Astrocyte of the hippocampus (primary cell): ENCODE measurements around the gene CPS1.

ENCODE experiments used
- DNase-seq: peaks from one replicate; pipeline ENCODE4 v3.0.0; 2011; ENCODE audit warnings: low read depth, low spot score

The CPS1 gene

GRCh38 chr2:210604666-210605065 lies 48.3 kb downstream of the CPS1 start:
- DNase-seq = no peak

- peak; percentile 14 for DNase-seq
These were observed 49.6 kb downstream of the CPS1 start for GRCh38 chr2:210606001-210606400.

- DNase-seq = no peak
These were observed 55.1 kb downstream of the CPS1 start for GRCh38 chr2:210611466-210611865.

GRCh38 chr2:210616074-210616473 lies 59.7 kb downstream of the CPS1 start:
- peak; percentile 24 for DNase-seq

- DNase-seq = no peak
These were observed 60.9 kb downstream of the CPS1 start for GRCh38 chr2:210617318-210617717.

DNA sequence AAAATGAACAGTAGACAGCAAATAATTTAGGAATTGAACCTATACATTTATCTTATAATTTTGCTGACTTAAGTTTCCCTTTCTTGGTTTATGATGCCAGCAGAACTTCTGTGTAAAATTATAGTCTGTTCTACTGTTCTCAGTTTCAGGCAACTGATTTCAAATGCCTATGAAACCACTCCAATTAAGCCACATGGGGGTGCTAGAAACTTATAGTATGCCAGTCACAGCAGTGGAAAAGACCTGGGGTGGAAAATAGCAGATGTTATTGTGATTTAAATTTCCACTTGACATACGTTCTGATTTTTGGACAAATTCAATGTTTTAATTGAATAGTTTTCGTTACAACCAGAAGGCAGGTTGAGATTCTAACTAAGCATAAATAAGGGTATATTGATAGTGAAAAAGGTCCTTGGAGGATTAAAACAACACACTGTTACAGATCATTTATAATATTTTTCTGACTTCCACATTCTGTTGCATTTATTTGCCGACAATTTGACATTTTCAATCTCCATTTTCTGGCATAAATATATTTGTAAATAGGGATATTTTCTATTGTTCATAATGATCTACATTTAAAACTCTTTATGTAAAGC lies 61.4 kb downstream of the CPS1 start:
- DNase-seq = peak; percentile 70

DNA sequence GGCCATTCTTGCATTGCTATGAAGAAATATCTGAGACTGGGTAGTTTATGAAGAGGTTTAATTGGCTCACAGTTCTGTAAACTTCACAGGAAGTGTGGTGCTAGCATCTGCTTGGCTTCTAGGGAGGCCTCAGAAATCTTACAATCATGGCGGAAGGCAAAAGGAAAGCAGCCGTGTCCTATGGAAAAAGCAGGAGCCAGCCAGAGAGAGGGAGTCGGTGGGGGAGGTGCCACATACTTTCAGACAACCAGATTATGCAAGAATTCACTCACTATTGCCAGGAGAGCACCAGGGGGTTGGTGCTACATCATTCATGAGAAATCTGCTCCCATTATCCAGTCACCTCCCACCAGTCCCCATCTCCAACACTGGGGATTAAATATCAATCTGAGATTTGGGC lies 64.1 kb downstream of the CPS1 start:
- peak; percentile 35 for DNase-seq

- DNase-seq = peak; percentile 49
These were observed 67.1 kb downstream of the CPS1 start for GRCh38 chr2:210623506-210623905.

GRCh38 chr2:210626849-210627248 lies 70.5 kb downstream of the CPS1 start:
- DNase-seq = peak; percentile 32

DNA sequence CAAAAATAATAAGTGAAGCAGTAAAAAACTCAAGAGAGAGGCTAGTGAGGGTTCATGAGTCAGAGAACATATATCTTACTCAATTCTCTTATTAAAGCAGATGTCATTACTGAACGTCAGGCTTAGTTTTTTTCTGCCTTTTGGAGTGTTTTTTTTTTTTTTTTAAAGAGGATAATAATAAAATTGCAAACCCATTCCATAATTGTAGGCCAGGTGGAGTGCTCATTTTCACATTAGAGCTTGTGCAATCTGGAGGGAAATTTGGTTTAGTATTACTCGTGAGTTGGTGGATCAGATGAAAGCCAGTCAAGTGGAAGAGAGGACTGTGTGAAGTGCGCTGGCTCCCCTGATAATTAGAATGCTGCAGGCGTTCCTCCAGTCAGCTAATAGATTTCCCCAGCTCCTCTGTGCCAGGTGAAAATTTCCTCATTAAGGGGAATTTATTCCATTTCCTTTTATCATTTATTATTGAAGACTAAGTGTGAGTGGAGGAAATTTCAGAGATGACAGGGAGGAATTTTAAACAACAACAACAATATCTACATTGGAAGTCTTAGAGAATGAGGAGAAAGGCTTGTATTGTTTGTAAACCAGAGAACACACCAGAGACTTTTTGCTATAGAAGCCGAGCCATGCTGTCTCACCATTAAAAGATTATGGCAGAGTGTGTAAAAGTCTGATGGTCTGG lies 74.6 kb downstream of the CPS1 start:
- no peak for DNase-seq

- DNase-seq = no peak
These were observed 77.3 kb downstream of the CPS1 start for GRCh38 chr2:210633699-210634098.

- no peak for DNase-seq
These were observed 78.9 kb downstream of the CPS1 start for GRCh38 chr2:210635257-210635656.

GRCh38 chr2:210642333-210642732 lies 85.9 kb downstream of the CPS1 start:
- DNase-seq = no peak

GRCh38 chr2:210647151-210647550 lies 90.8 kb downstream of the CPS1 start:
- DNase-seq = no peak

DNA sequence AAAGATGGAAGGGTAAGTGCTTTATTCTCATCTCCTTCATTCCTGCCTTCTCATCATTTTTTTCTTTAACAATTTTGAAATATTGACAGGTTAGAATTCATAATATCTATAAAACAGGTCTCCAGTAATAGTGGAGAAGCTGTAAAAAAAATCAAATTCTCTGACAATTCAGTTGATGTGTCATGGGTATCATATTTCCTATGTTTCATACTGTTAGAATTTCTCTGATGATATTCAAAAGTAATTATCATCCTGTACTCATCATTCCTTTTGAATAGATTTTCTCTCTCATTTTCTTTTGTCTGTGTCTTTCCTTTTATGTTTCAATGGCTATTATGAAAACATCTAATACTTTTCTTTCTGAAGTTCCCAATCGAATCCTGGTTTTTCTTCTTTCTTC lies 97.7 kb downstream of the CPS1 start:
- DNase-seq = no peak

GRCh38 chr2:210655229-210655975 lies 99.0 kb downstream of the CPS1 start:
- DNase-seq = no peak

DNA sequence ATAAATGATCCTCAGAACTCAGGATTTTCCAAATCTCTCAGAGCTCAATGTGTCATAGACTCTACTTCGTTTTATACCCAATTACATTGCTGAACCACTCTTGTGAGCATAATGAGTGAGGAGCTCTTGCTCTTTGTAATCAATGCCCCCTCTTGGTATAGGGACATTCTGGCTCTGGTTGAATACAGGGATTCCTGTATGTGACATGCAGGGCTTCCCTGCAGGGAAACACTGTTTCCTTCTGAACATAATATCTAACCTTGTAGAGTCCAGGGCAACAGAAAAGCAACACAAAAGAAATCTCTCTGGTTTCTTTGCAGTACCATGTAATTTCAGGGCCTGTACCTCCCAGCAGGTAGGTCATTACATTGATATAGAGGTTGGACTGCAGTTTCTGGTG lies 101.5 kb downstream of the CPS1 start:
- DNase-seq = no peak

DNA sequence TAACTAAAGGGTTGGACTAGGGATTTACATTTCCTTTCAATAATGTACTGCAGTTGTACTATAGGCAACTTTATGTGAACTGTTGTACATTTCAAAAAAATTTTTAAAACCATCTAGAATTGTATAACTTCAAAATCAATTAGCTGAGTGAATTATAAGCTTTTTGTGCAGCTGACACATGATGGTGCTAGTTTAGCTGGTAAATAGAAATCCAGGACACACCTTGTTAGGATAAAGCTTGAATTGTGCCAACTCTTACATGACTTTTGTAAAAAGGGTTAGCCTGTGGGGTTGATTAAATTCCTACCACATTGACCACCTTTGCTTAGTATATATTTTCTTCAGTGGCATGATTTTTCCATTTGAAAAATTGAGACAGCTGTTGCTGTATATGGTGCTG lies 104.4 kb downstream of the CPS1 start:
- no peak for DNase-seq

- peak; percentile 2 for DNase-seq
These were observed 106.2 kb downstream of the CPS1 start for GRCh38 chr2:210662560-210662959.

DNA sequence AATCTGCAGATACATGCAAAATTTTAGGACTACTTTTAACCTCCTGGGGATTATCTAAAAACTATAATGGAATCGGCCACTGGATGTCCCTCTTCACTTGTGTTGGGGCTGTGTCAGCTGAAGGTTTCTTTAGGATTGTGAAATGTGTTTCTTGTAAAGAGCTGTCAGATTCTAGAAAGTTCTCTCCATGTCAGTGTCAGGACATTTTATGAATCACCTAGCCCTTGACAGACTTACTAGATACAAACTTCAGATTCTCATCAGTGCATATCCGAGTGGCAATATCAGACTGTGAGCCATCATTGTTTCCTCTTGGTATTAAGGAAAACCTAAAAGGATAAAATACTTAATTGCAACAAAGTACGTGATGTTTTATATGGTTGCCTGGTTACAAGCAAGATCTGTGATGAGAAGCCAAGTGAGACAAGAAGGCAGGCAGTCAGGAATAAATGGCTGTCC lies 107.3 kb downstream of the CPS1 start:
- DNase-seq = peak; percentile 49

DNA sequence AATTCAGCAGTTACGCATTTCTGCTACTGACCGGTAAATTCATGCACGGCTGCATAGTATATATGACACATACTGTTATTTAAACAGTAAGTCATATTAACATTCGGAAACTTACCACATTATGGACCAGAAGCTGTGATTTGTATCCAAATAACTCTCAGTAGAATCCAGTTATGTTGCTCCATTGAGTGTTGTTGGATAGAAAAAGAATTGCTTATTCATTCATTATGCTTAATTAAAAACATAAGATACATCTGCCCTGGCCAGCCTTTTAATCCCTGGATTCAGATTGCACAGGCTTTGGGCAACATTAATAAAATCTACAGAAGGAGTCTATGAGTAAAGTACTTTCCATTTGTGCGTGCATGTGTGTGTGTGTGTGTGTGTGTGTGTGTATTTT lies 111.3 kb downstream of the CPS1 start:
- DNase-seq = no peak

GRCh38 chr2:210671065-210671464 lies 114.7 kb downstream of the CPS1 start:
- DNase-seq = no peak

GRCh38 chr2:210673117-210673516 lies 116.7 kb downstream of the CPS1 start:
- no peak for DNase-seq
